ENCODE results near the gene BLVRB. TPM values are rescaled to one million over a fixed set of nuclear protein-coding genes. Genes with fewer than 3 reads are reported as not detected.
"Not testable (repeated sequence)": the region's sequence is repeated elsewhere in the genome, so short reads cannot be mapped to it uniquely, and the experiment has no call there.

BLVRB gene
- total RNA-seq, 8 experiments from 2014 or later = 7.7 to 144 (median 48.3) TPM

- WGBS, 10 experiments = 75 to 100% (median 93%) methylated on average over 1 to 3 of the region's 3 CpGs; no CpG with 5 or more reads in 5 of the 10 experiments
- H3K4me1 ChIP-seq (replicated peaks in 1 of 2) = peaks cover 0 to 8% of the 10 kb centered on the region in 2 donors
- in situ Hi-C loops (cut with MboI; ENCODE audit: low pct_unique_long_range_greater_than_20kb in 2 of 9, low sequenced_read_pairs in 9 of 9, unreplicated experiment in 9 of 9) = no loop called here
- no peak overlapping the region for H3K27ac ChIP-seq
- ATAC-seq (replicated peaks in 6 of 8) = no peak
- no peak overlapping the region for H3K4me3 ChIP-seq
These were observed 5.6 kb upstream of the BLVRB start for GRCh38 chr19:40471111-40471510.

- ATAC-seq (replicated peaks in 6 of 8) = no peak
- H3K4me3 ChIP-seq = no peak overlapping the region
- no peak overlapping the region for H3K27ac ChIP-seq
- peaks cover 0 to 16% of the 10 kb centered on the region in 2 donors for H3K4me1 ChIP-seq (replicated peaks in 1 of 2)
- 67 to 100% (median 85%) methylated on average over 1 to 5 of the region's 6 CpGs; no CpG with 5 or more reads in 3 of the 10 experiments for WGBS, 10 experiments
- in situ Hi-C loops (cut with MboI; ENCODE audit: low pct_unique_long_range_greater_than_20kb in 2 of 9, low sequenced_read_pairs in 9 of 9, unreplicated experiment in 9 of 9) = no loop called here
These were observed 3.5 kb upstream of the BLVRB start for GRCh38 chr19:40469011-40469410.

GRCh38 chr19:40466985-40467734 is 1.6 kb upstream of the BLVRB start, which contains the start of gene SPTBN4:
SPTBN4 (plus strand) TSS chr19:40467001; CDS start chr19:40472622, 5,621 bp downstream.
- WGBS, 10 experiments = 60 to 80% methylated on average over 1 to 2 of the region's 87 CpGs; no CpG with 5 or more reads in 8 of the 10 experiments
- peak within 1 kb of the TSS in 1 of 2 donors; percentile 6 for H3K27ac ChIP-seq
- in situ Hi-C loops (cut with MboI; ENCODE audit: low pct_unique_long_range_greater_than_20kb in 2 of 9, low sequenced_read_pairs in 9 of 9, unreplicated experiment in 9 of 9) = no loop called here
- H3K4me3 ChIP-seq = peak within 1 kb of the TSS; percentile 46 to 58 (median 53)
- ATAC-seq (replicated peaks in 6 of 8) = peak in 5 of 8 experiments; percentile 3 to 33 (median 22)
- H3K4me1 ChIP-seq (replicated peaks in 1 of 2) = peaks cover 0 to 16% of the 10 kb centered on the region in 2 donors

GRCh38 chr19:40466219-40466984 is 857 bp upstream of the BLVRB start:
- H3K27ac ChIP-seq = peak overlapping the region in 1 of 2 donors; percentile 6
- H3K4me3 ChIP-seq = peak overlapping the region; percentile 46 to 58 (median 53)
- WGBS, 10 experiments = 10 to 72% (median 18%) methylated on average over 3 to 18 of the region's 48 CpGs; no CpG with 5 or more reads in 3 of the 10 experiments
- peak in 5 of 8 experiments; percentile 12 to 46 (median 35) for ATAC-seq (replicated peaks in 6 of 8)
- in situ Hi-C loops (cut with MboI; ENCODE audit: low pct_unique_long_range_greater_than_20kb in 2 of 9, low sequenced_read_pairs in 9 of 9, unreplicated experiment in 9 of 9) = no loop called here
- H3K4me1 ChIP-seq (replicated peaks in 1 of 2) = peaks cover 0 to 16% of the 10 kb centered on the region in 2 donors

- in situ Hi-C loops (cut with MboI; ENCODE audit: low pct_unique_long_range_greater_than_20kb in 2 of 9, low sequenced_read_pairs in 9 of 9, unreplicated experiment in 9 of 9) = no loop called here
- WGBS, 10 experiments = 5 to 86% (median 25%) methylated on average over 1 to 4 of the region's 11 CpGs; no CpG with 5 or more reads in 3 of the 10 experiments
- peak overlapping the region; percentile 46 to 58 (median 53) for H3K4me3 ChIP-seq
- H3K4me1 ChIP-seq (replicated peaks in 1 of 2) = peaks cover 0 to 16% of the 10 kb centered on the region in 2 donors
- peak in 2 of 8 experiments; percentile 0 to 4 for ATAC-seq (replicated peaks in 6 of 8)
- H3K27ac ChIP-seq = peak overlapping the region in 1 of 2 donors; percentile 27
These were observed 454 bp downstream of the BLVRB start for GRCh38 chr19:40465025-40465556.

GRCh38 chr19:40464059-40465024 is 1.2 kb downstream of the BLVRB start:
- Histone ChIP-seq H3K4me3 (peak overlapping the region in 3 of 5 donors; percentile 52 to 53 (median 53)), H3K4me1 (replicated peaks in 1 of 2) (peaks cover 0 to 16% of the 10 kb centered on the region in 2 donors), H3K27ac (no peak overlapping the region)
- WGBS, 10 experiments = 0 to 100% (median 39%) methylated on average over 1 to 6 of the region's 11 CpGs; no CpG with 5 or more reads in 1 of the 10 experiments
- ATAC-seq (replicated peaks in 6 of 8) = peak in 3 of 8 experiments; percentile 12 to 34 (median 22)
- in situ Hi-C loops (cut with MboI; ENCODE audit: low pct_unique_long_range_greater_than_20kb in 2 of 9, low sequenced_read_pairs in 9 of 9, unreplicated experiment in 9 of 9) = no loop called here

GRCh38 chr19:40463587-40464037 is 1.9 kb downstream of the BLVRB start:
- in situ Hi-C loops (cut with MboI; ENCODE audit: low pct_unique_long_range_greater_than_20kb in 2 of 9, low sequenced_read_pairs in 9 of 9, unreplicated experiment in 9 of 9); H3K27ac ChIP-seq; ATAC-seq (replicated peaks in 6 of 8); H3K4me3 ChIP-seq: not testable (repeated sequence)
- peaks cover 0 to 16% of the 10 kb centered on the region in 2 donors for H3K4me1 ChIP-seq (replicated peaks in 1 of 2)
- WGBS, 10 experiments = 14 to 92% (median 78%) methylated on average over 1 to 8 of the region's 12 CpGs; no CpG with 5 or more reads in 2 of the 10 experiments

- in situ Hi-C loops (cut with MboI; ENCODE audit: low pct_unique_long_range_greater_than_20kb in 2 of 9, low sequenced_read_pairs in 9 of 9, unreplicated experiment in 9 of 9) = no loop called here
- ATAC-seq (replicated peaks in 6 of 8) = no peak
These were observed 3.8 kb downstream of the BLVRB start for GRCh38 chr19:40461669-40462221.

GRCh38 chr19:40460185-40460584 is 5.4 kb downstream of the BLVRB start:
- H3K4me1 ChIP-seq (replicated peaks in 1 of 2) = peaks cover 0 to 7% of the 10 kb centered on the region in 2 donors
- H3K27ac ChIP-seq = no peak overlapping the region
- H3K4me3 ChIP-seq = no peak overlapping the region
- no peak for ATAC-seq (replicated peaks in 6 of 8)
- in situ Hi-C loops (cut with MboI; ENCODE audit: low pct_unique_long_range_greater_than_20kb in 2 of 9, low sequenced_read_pairs in 9 of 9, unreplicated experiment in 9 of 9) = no loop called here
- WGBS, 10 experiments = 67 to 100% (median 90%) methylated on average over 1 to 2 of the region's 3 CpGs; no CpG with 5 or more reads in 3 of the 10 experiments

More at GRCh38 chr19:40461669-40462221, 3.8 kb downstream of the BLVRB start:
- Histone ChIP-seq H3K4me3 (no peak overlapping the region), H3K27ac (no peak overlapping the region), H3K4me1 (replicated peaks in 1 of 2) (peaks cover 0 to 15% of the 10 kb centered on the region in 2 donors)
- WGBS, 10 experiments = 58 to 100% (median 80%) methylated on average over 1 to 4 of the region's 7 CpGs; no CpG with 5 or more reads in 2 of the 10 experiments

- Histone ChIP-seq H3K4me1 (replicated peaks in 1 of 2) (no peaks in the 10 kb centered on the region), H3K27ac (no peak overlapping the region), H3K4me3 (no peak overlapping the region)
- in situ Hi-C loops (cut with MboI; ENCODE audit: low pct_unique_long_range_greater_than_20kb in 2 of 9, low sequenced_read_pairs in 9 of 9, unreplicated experiment in 9 of 9) = no loop called here
- ATAC-seq (replicated peaks in 6 of 8) = no peak
- WGBS, 10 experiments = 93 to 100% (median 100%) methylated on average over 1 to 3 of the region's 3 CpGs; no CpG with 5 or more reads in 6 of the 10 experiments
These were observed 7.0 kb downstream of the BLVRB start for GRCh38 chr19:40458597-40458974.

- Histone ChIP-seq H3K27ac (no peak overlapping the region), H3K4me3 (no peak overlapping the region), H3K4me1 (replicated peaks in 1 of 2) (no peaks in the 10 kb centered on the region)
- WGBS, 10 experiments = 96% methylated on average over 5 of the region's 27 CpGs; no CpG with 5 or more reads in 9 of the 10 experiments
- in situ Hi-C loops (cut with MboI; ENCODE audit: low pct_unique_long_range_greater_than_20kb in 2 of 9, low sequenced_read_pairs in 9 of 9, unreplicated experiment in 9 of 9) = no loop called here
- peak in 1 of 8 experiments; percentile 9 for ATAC-seq (replicated peaks in 6 of 8)
These were observed 7.5 kb downstream of the BLVRB start for GRCh38 chr19:40457953-40458596.

Data from motor neuron (in vitro differentiated cells).